ENCODE results near the gene LYPD1.

LYPD1 gene

GRCh38 chr2:132659331-132659730 is 10.7 kb downstream of the LYPD1 start:
- in situ Hi-C loops (cut with HindIII; ENCODE audit: low sequenced_read_pairs): no loop called here
- DNase-seq (ENCODE audit: low read depth): no peak
- no peak overlapping the region for H3K4me3 ChIP-seq (ENCODE audit: low read depth, low read length)
- no peak for TF ChIP-seq CTCF (IDR thresholded peaks at IDR 0.05; ENCODE audit: low read depth, low read length, missing control alignments)

- H3K4me3 ChIP-seq (ENCODE audit: low read depth, low read length): no peak overlapping the region
- no peak for DNase-seq (ENCODE audit: low read depth)
- TF ChIP-seq CTCF (IDR thresholded peaks at IDR 0.05; ENCODE audit: low read depth, low read length, missing control alignments): no peak
- in situ Hi-C loops (cut with HindIII; ENCODE audit: low sequenced_read_pairs): no loop called here
These were observed 13.6 kb downstream of the LYPD1 start for GRCh38 chr2:132656266-132656975.

GRCh38 chr2:132654968-132655367 is 15.0 kb downstream of the LYPD1 start:
- TF ChIP-seq CTCF (IDR thresholded peaks at IDR 0.05; ENCODE audit: low read depth, low read length, missing control alignments): no peak
- in situ Hi-C loops (cut with HindIII; ENCODE audit: low sequenced_read_pairs): no loop called here
- DNase-seq (ENCODE audit: low read depth): no peak
- H3K4me3 ChIP-seq (ENCODE audit: low read depth, low read length): no peak overlapping the region

- no peak overlapping the region for H3K4me3 ChIP-seq (ENCODE audit: low read depth, low read length)
- DNase-seq (ENCODE audit: low read depth): no peak
- in situ Hi-C loops (cut with HindIII; ENCODE audit: low sequenced_read_pairs): no loop called here
- TF ChIP-seq CTCF (IDR thresholded peaks at IDR 0.05; ENCODE audit: low read depth, low read length, missing control alignments): no peak
These were observed 15.7 kb downstream of the LYPD1 start for GRCh38 chr2:132654335-132654734.

GRCh38 chr2:132652474-132652873 is 17.5 kb downstream of the LYPD1 start:
- TF ChIP-seq CTCF (IDR thresholded peaks at IDR 0.05; ENCODE audit: low read depth, low read length, missing control alignments): no peak
- no peak overlapping the region for H3K4me3 ChIP-seq (ENCODE audit: low read depth, low read length)
- in situ Hi-C loops (cut with HindIII; ENCODE audit: low sequenced_read_pairs): no loop called here
- DNase-seq (ENCODE audit: low read depth): no peak

- H3K4me3 ChIP-seq (ENCODE audit: low read depth, low read length): no peak overlapping the region
- in situ Hi-C loops (cut with HindIII; ENCODE audit: low sequenced_read_pairs): no loop called here
- TF ChIP-seq CTCF (IDR thresholded peaks at IDR 0.05; ENCODE audit: low read depth, low read length, missing control alignments): peak; percentile 91
- DNase-seq (ENCODE audit: low read depth): no peak
These were observed 18.6 kb downstream of the LYPD1 start for GRCh38 chr2:132651115-132652045.
